GM23338 (cell line): Measurements from ENCODE around the gene MEGF6. TPM values are rescaled to one million over a fixed set of nuclear protein-coding genes. Genes with fewer than 3 reads are reported as not detected.

Source experiments
- ATAC-seq: fragments of 200-7000 bp; cut with Tn5 transposase; 3 replicates; pipeline ENCODE4 v1.9.1; 2020
- DNase-seq: peaks from one replicate; pipeline ENCODE4 v3.0.0-alpha.2; 2015; ENCODE audit warnings: low spot score
- H2AFZ ChIP-seq: fragments of 200-600 bp; sonication (generic); 2 replicates; pipeline ENCODE4 v1.8.0; 2016; ENCODE audit warnings: antibody characterized with exemption, mild to moderate bottlenecking, moderate library complexity
- H3F3A ChIP-seq: fragments of 200-600 bp; sonication (generic); replicated peaks from 2 replicates; pipeline ENCODE4 v1.8.0; 2017; ENCODE audit warnings: antibody characterized with exemption, mixed run types, low read depth
- H3K27ac ChIP-seq: fragments of 200-600 bp; sonication (generic); 2 replicates; pipeline ENCODE4 v1.6.1; 2016; ENCODE audit warnings: low read depth
- H3K27me3 ChIP-seq: fragments of 200-600 bp; sonication (generic); 2 replicates; pipeline ENCODE4 v1.8.0; 2016; ENCODE audit warnings: mild to moderate bottlenecking, mixed run types, moderate library complexity; ENCODE audit not compliant: insufficient read depth
- H3K36me3 ChIP-seq: fragments of 200-600 bp; sonication (generic); 2 replicates; pipeline ENCODE4 v1.8.0; 2016; ENCODE audit warnings: mild to moderate bottlenecking; ENCODE audit not compliant: insufficient read depth
- H3K4me1 ChIP-seq: fragments of 200-600 bp; sonication (generic); 2 replicates; pipeline ENCODE4 v1.8.0; 2016; ENCODE audit warnings: mild to moderate bottlenecking, moderate library complexity; ENCODE audit not compliant: insufficient read depth
- H3K4me2 ChIP-seq: fragments of 200-600 bp; sonication (generic); 2 replicates; pipeline ENCODE4 v1.7.1; 2017; ENCODE audit warnings: mixed run types
- H3K4me3 ChIP-seq: fragments of 200-600 bp; sonication (generic); 2 replicates; pipeline ENCODE4 v1.6.1; 2016; ENCODE audit warnings: mixed run types
- H3K79me2 ChIP-seq: fragments of 200-600 bp; sonication (generic); replicated peaks from 2 replicates; pipeline ENCODE4 v1.8.0; 2017; ENCODE audit warnings: mild to moderate bottlenecking; ENCODE audit not compliant: insufficient read depth
- H3K9me2 ChIP-seq: fragments of 200-600 bp; sonication (generic); 2 replicates; pipeline ENCODE4 v1.8.0; 2017; ENCODE audit not compliant: insufficient read depth
- H4K20me1 ChIP-seq: fragments of 200-600 bp; sonication (generic); replicated peaks from 2 replicates; pipeline ENCODE4 v1.8.0; 2017; ENCODE audit warnings: mild to moderate bottlenecking; ENCODE audit not compliant: insufficient read depth
- H3K27ac Mint-ChIP-seq: 2 replicates; pipeline ENCODE4 v1.8.0; 2020; ENCODE audit warnings: inconsistent platforms, mild to moderate bottlenecking, moderate library complexity, mixed read lengths
- H3K27me3 Mint-ChIP-seq: 3 replicates; pipeline ENCODE4 v1.8.0; 2022; ENCODE audit warnings: low read depth, mild to moderate bottlenecking, moderate library complexity, mixed read lengths, inconsistent platforms; ENCODE audit not compliant: insufficient read depth, poor library complexity
- H3K36me3 Mint-ChIP-seq: 3 replicates; pipeline ENCODE4 v1.8.0; 2021; ENCODE audit warnings: low read depth, mild to moderate bottlenecking, inconsistent platforms, moderate library complexity, mixed read lengths
- H3K4me1 Mint-ChIP-seq: 3 replicates; pipeline ENCODE4 v1.8.0; 2020; ENCODE audit warnings: mild to moderate bottlenecking, inconsistent platforms, mixed read lengths
- H3K4me3 Mint-ChIP-seq: 3 replicates; pipeline ENCODE4 v1.8.0; 2021; ENCODE audit warnings: moderate library complexity, mild to moderate bottlenecking, inconsistent platforms, mixed read lengths
- H3K9me3 Mint-ChIP-seq: 3 replicates; pipeline ENCODE4 v1.8.0; 2020; ENCODE audit warnings: moderate library complexity, mild to moderate bottlenecking, inconsistent platforms, mixed read lengths
- EZH2 ChIP-seq: fragments of 200-600 bp; sonication (generic); IDR thresholded peaks from one replicate; pipeline ENCODE4 v1.8.0; 2017; ENCODE audit warnings: antibody characterized with exemption, mild to moderate bottlenecking, low read depth; ENCODE audit not compliant: unreplicated experiment
- EZH2phosphoT487 ChIP-seq: fragments of 200-600 bp; sonication (generic); IDR thresholded peaks from one replicate; pipeline ENCODE4 v1.8.1; 2018; ENCODE audit warnings: antibody characterized with exemption; ENCODE audit not compliant: unreplicated experiment
- STAT1 ChIP-seq: IDR thresholded peaks from one replicate; pipeline ENCODE4 v1.6.1; 2016; ENCODE audit warnings: antibody characterized with exemption; ENCODE audit not compliant: unreplicated experiment
- ZNF114 ChIP-seq: fragments of 250-450 bp; sonication (Bioruptor Pico); IDR thresholded peaks from 2 replicates; pipeline ENCODE4 v1.5.0; 2020; ENCODE audit warnings: mild to moderate bottlenecking, moderate library complexity
- ZNF331 ChIP-seq: fragments of 250-450 bp; sonication (Bioruptor Pico); IDR thresholded peaks from 2 replicates; pipeline ENCODE4 v1.5.0; 2020; ENCODE audit warnings: low read depth, mild to moderate bottlenecking, moderate library complexity
- ZNF462 ChIP-seq: fragments of 250-450 bp; sonication (Bioruptor Pico); IDR thresholded peaks from 2 replicates; pipeline ENCODE4 v1.5.0; 2020; ENCODE audit warnings: mild to moderate bottlenecking, moderate library complexity
- polyA plus RNA-seq: library from polyadenylated mRNA; unstranded; fragments of >200 nt; fragmentation: Nextera tagmentation; extraction: Ambion mirVana; gene quantifications from 2 replicates; pipeline ENCODE4 v1.2.1, GENCODE V29; 2016
- total RNA-seq: library from RNA; depleted of rRNA; stranded (reverse); fragments of >200 nt; shearing (Covaris generic); gene quantifications from 2 replicates; pipeline ENCODE4 v1.2.3, GENCODE V29; 2014

The MEGF6 gene
- total and polyA plus RNA-seq, 2 experiments from 2014 or later, result 4.0 to 21.4 TPM

- Mint-ChIP-seq H3K36me3 (peaks cover 2% of the 10 kb centered on the region; the same call in 1 of the 3 replicates), H3K27me3 (no peaks in the 10 kb centered on the region), H3K4me1 (no peaks in the 10 kb centered on the region), H3K4me3 (no peak overlapping the region), H3K9me3 (no peaks in the 10 kb centered on the region), H3K27ac (no peak overlapping the region)
- TF ChIP-seq EZH2phosphoT487 (no peak), EZH2 (no peak), STAT1 (no peak)
- Histone ChIP-seq H3K79me2 (no peaks in the 10 kb centered on the region), H3K27ac (no peak overlapping the region), H3F3A (no peaks in the 10 kb centered on the region), H2AFZ (no peak overlapping the region), H3K4me3 (no peak overlapping the region), H3K27me3 (no peaks in the 10 kb centered on the region), H4K20me1 (no peaks in the 10 kb centered on the region), H3K36me3 (no peaks in the 10 kb centered on the region), H3K4me1 (no peaks in the 10 kb centered on the region), H3K4me2 (no peak overlapping the region), H3K9me2 (no peaks in the 10 kb centered on the region)
- DNase-seq, result no peak
- no peak for ATAC-seq
Observed at GRCh38 chr1:3515774-3516480, 95.4 kb downstream of the MEGF6 start.

GRCh38 chr1:3515272-3515671 lies 96.0 kb downstream of the MEGF6 start:
- Histone ChIP-seq H3K79me2 (no peaks in the 10 kb centered on the region), H3K4me3 (no peak overlapping the region), H4K20me1 (no peaks in the 10 kb centered on the region), H3K9me2 (no peaks in the 10 kb centered on the region), H3K27me3 (no peaks in the 10 kb centered on the region), H3K36me3 (no peaks in the 10 kb centered on the region), H3K4me1 (no peaks in the 10 kb centered on the region), H2AFZ (no peak overlapping the region), H3K27ac (no peak overlapping the region), H3F3A (no peaks in the 10 kb centered on the region), H3K4me2 (no peak overlapping the region)
- Mint-ChIP-seq H3K9me3 (no peaks in the 10 kb centered on the region), H3K4me3 (no peak overlapping the region), H3K27ac (no peak overlapping the region), H3K4me1 (no peaks in the 10 kb centered on the region), H3K36me3 (peaks cover 2% of the 10 kb centered on the region; the same call in 1 of the 3 replicates), H3K27me3 (peaks cover 4% of the 10 kb centered on the region)
- DNase-seq (no peak), ATAC-seq (no peak)
- no peak for TF ChIP-seq ZNF114

GRCh38 chr1:3514404-3514803 lies 96.9 kb downstream of the MEGF6 start:
- DNase-seq, result no peak
- ATAC-seq, result no peak
- Mint-ChIP-seq H3K9me3 (no peaks in the 10 kb centered on the region), H3K27me3 (peaks cover 4% of the 10 kb centered on the region), H3K4me1 (no peaks in the 10 kb centered on the region), H3K27ac (no peak overlapping the region), H3K4me3 (no peak overlapping the region), H3K36me3 (peaks cover 2% of the 10 kb centered on the region; the same call in 1 of the 3 replicates)
- H3K27me3 ChIP-seq, result no peaks in the 10 kb centered on the region
- no peak for TF ChIP-seq EZH2
- no peak for TF ChIP-seq ZNF331 (CRISPR knock-in tag)
- TF ChIP-seq ZNF462 (CRISPR knock-in tag), result no peak
- H3K4me2 ChIP-seq, result no peak overlapping the region
- no peak overlapping the region for H3K4me3 ChIP-seq
- H3K79me2 ChIP-seq, result no peaks in the 10 kb centered on the region
- H2AFZ ChIP-seq, result no peak overlapping the region
- no peaks in the 10 kb centered on the region for H4K20me1 ChIP-seq
- no peaks in the 10 kb centered on the region for H3K4me1 ChIP-seq
- H3K27ac ChIP-seq, result no peak overlapping the region
- H3K9me2 ChIP-seq, result no peaks in the 10 kb centered on the region
- H3K36me3 ChIP-seq, result no peaks in the 10 kb centered on the region
- no peaks in the 10 kb centered on the region for H3F3A ChIP-seq
